ENCODE results near the gene ADAM11.
"Not testable (repeated sequence)": the region's sequence is repeated elsewhere in the genome, so short reads cannot be mapped to it uniquely, and the experiment has no call there.

ADAM11 gene

GRCh38 chr17:44807817-44808155 is 49.0 kb downstream of the ADAM11 start:
- no peak overlapping the region for H3K27ac ChIP-seq (ENCODE audit: low read depth, low read length)
- no peaks in the 10 kb centered on the region for H3K27me3 ChIP-seq (ENCODE audit: low read length)
- no peaks in the 10 kb centered on the region for H3K9me3 ChIP-seq (ENCODE audit: insufficient read depth, low read length)
- 0 out of 2 replicates have a peak, but pooled peaks cover 3% of the 10 kb centered on the region for H3F3A ChIP-seq (ENCODE audit: insufficient read depth)
- no peaks in the 10 kb centered on the region for H3K9me2 ChIP-seq (replicated peaks; ENCODE audit: insufficient read depth, low read length)
- H3K79me2 ChIP-seq (ENCODE audit: insufficient read depth, low read length), result peaks cover 43% of the 10 kb centered on the region
- no peak overlapping the region for H3K4me3 ChIP-seq (ENCODE audit: insufficient read depth, low read length, poor library complexity, severe bottlenecking)
- H3K4me2 ChIP-seq (ENCODE audit: low read depth, low read length, poor library complexity, severe bottlenecking), result no peak overlapping the region
- H4K20me1 ChIP-seq (ENCODE audit: low read depth, low read length), result no peaks in the 10 kb centered on the region; the same call in 1 of the 2 replicates
- TF ChIP-seq CTCF (IDR thresholded peaks at IDR 0.05; ENCODE audit: insufficient read depth, low read length, poor library complexity, severe bottlenecking) (no peak), EZH2phosphoT487 (conservative IDR thresholded peaks at IDR 0.05; ENCODE audit: low read length) (no peak)
- no peak overlapping the region for H3K9ac ChIP-seq (ENCODE audit: low read length)
- H2AFZ ChIP-seq (ENCODE audit: low read depth, low read length, severe bottlenecking), result no peak overlapping the region
- H3K36me3 ChIP-seq (ENCODE audit: low read length), result peaks cover 12% of the 10 kb centered on the region

GRCh38 chr17:44808156-44808555 is 49.4 kb downstream of the ADAM11 start:
- H3K9ac ChIP-seq (ENCODE audit: low read length), result no peak overlapping the region
- no peak overlapping the region for H3K4me3 ChIP-seq (ENCODE audit: insufficient read depth, low read length, poor library complexity, severe bottlenecking)
- no peak overlapping the region for H3K27ac ChIP-seq (ENCODE audit: low read depth, low read length)
- peaks cover 12% of the 10 kb centered on the region for H3K36me3 ChIP-seq (ENCODE audit: low read length)
- H3K27me3 ChIP-seq (ENCODE audit: low read length), result no peaks in the 10 kb centered on the region
- TF ChIP-seq EZH2phosphoT487 (conservative IDR thresholded peaks at IDR 0.05; ENCODE audit: low read length) (no peak), CTCF (IDR thresholded peaks at IDR 0.05; ENCODE audit: insufficient read depth, low read length, poor library complexity, severe bottlenecking) (no peak)
- no peaks in the 10 kb centered on the region; the same call in 1 of the 2 replicates for H4K20me1 ChIP-seq (ENCODE audit: low read depth, low read length)
- H3K9me2 ChIP-seq (replicated peaks; ENCODE audit: insufficient read depth, low read length), result no peaks in the 10 kb centered on the region
- H3K79me2 ChIP-seq (ENCODE audit: insufficient read depth, low read length), result peaks cover 46% of the 10 kb centered on the region
- H3F3A ChIP-seq (ENCODE audit: insufficient read depth), result 0 out of 2 replicates have a peak, but pooled peaks cover 3% of the 10 kb centered on the region
- no peaks in the 10 kb centered on the region for H3K9me3 ChIP-seq (ENCODE audit: insufficient read depth, low read length)
- no peak overlapping the region for H3K4me2 ChIP-seq (ENCODE audit: low read depth, low read length, poor library complexity, severe bottlenecking)
- no peak overlapping the region for H2AFZ ChIP-seq (ENCODE audit: low read depth, low read length, severe bottlenecking)

DNA sequence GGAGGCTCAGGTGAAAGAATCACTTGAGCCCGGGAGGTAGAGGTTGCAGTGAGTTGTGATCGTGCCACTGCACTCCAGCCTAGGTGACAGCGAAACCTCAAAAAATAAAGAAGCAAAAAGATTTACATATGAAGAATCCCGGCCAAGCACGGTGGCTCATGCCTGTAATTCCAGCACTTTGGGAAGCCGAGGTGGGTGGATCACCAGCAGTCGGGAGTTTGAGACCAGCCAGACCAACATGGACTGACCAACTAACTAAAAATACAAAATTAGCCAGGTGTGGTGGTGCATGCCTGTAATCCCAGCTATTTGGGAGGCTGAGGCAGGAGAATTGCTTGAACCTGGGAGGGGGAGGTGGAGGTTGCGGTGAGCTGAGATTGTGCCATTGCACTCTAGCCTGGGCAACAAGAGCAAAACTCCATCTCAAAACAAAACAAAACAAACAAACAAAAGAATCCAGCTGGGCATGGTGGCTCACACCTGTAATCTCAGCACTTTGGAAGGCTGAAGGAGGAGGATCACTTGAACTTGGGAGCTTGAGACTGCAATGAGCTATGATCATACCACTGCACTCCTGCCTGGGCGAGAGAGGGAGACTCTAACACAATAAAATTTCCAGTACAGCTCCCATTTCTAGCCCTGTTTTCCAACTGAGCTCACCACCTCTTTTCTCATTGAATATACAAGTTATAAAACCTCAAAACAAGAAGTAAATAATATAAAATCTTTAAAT is 50.0 kb downstream of the ADAM11 start:
- not testable (repeated sequence) for H3K9me3 ChIP-seq (ENCODE audit: insufficient read depth, low read length); H3K27me3 ChIP-seq (ENCODE audit: low read length); H3K4me3 ChIP-seq (ENCODE audit: insufficient read depth, low read length, poor library complexity, severe bottlenecking); H3K9me2 ChIP-seq (replicated peaks; ENCODE audit: insufficient read depth, low read length); H3K9ac ChIP-seq (ENCODE audit: low read length); H3K27ac ChIP-seq (ENCODE audit: low read depth, low read length); H3F3A ChIP-seq (ENCODE audit: insufficient read depth); H3K36me3 ChIP-seq (ENCODE audit: low read length); H3K4me2 ChIP-seq (ENCODE audit: low read depth, low read length, poor library complexity, severe bottlenecking); H2AFZ ChIP-seq (ENCODE audit: low read depth, low read length, severe bottlenecking); H4K20me1 ChIP-seq (ENCODE audit: low read depth, low read length)
- peaks cover 53% of the 10 kb centered on the region for H3K79me2 ChIP-seq (ENCODE audit: insufficient read depth, low read length)

DNA sequence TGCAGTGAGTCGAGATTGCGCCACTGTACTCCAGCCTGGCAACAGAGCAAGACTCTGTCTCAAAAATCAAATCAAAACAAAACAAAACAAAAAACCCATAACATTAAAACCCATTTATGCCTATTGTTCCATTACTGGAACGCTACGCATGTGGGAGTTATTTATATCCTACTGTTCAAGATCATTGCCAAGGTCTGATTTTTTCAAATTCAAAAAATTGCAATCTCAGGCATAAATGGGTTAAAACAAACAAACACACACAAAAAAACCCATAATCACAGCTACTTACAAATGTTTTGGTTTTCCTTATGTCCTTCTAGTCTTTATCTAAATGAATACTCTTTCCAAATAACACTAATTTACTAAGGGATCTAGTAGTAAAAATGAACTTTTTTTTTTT is 53.5 kb downstream of the ADAM11 start:
- Histone ChIP-seq H3K9me3 (ENCODE audit: insufficient read depth, low read length) (no peaks in the 10 kb centered on the region), H3K9ac (ENCODE audit: low read length) (no peak overlapping the region), H3K79me2 (ENCODE audit: insufficient read depth, low read length) (peaks cover 80% of the 10 kb centered on the region), H3K27ac (ENCODE audit: low read depth, low read length) (no peak overlapping the region), H3K36me3 (ENCODE audit: low read length) (no peaks in the 10 kb centered on the region), H2AFZ (ENCODE audit: low read depth, low read length, severe bottlenecking) (no peak overlapping the region), H3K4me3 (ENCODE audit: insufficient read depth, low read length, poor library complexity, severe bottlenecking) (no peak overlapping the region), H3K27me3 (ENCODE audit: low read length) (no peaks in the 10 kb centered on the region), H3K4me2 (ENCODE audit: low read depth, low read length, poor library complexity, severe bottlenecking) (no peak overlapping the region), H3F3A (ENCODE audit: insufficient read depth) (0 out of 2 replicates have a peak, but pooled peaks cover 3% of the 10 kb centered on the region), H4K20me1 (ENCODE audit: low read depth, low read length) (peaks cover 5% of the 10 kb centered on the region; the same call in 1 of the 2 replicates), H3K9me2 (replicated peaks; ENCODE audit: insufficient read depth, low read length) (no peaks in the 10 kb centered on the region)
- TF ChIP-seq EZH2phosphoT487 (conservative IDR thresholded peaks at IDR 0.05; ENCODE audit: low read length) (no peak), CTCF (IDR thresholded peaks at IDR 0.05; ENCODE audit: insufficient read depth, low read length, poor library complexity, severe bottlenecking) (no peak)

- H2AFZ ChIP-seq (ENCODE audit: low read depth, low read length, severe bottlenecking); H3F3A ChIP-seq (ENCODE audit: insufficient read depth); H3K36me3 ChIP-seq (ENCODE audit: low read length); H3K9me3 ChIP-seq (ENCODE audit: insufficient read depth, low read length); H3K27ac ChIP-seq (ENCODE audit: low read depth, low read length); H3K9me2 ChIP-seq (replicated peaks; ENCODE audit: insufficient read depth, low read length); H3K9ac ChIP-seq (ENCODE audit: low read length); H3K27me3 ChIP-seq (ENCODE audit: low read length); H3K4me2 ChIP-seq (ENCODE audit: low read depth, low read length, poor library complexity, severe bottlenecking); H3K4me3 ChIP-seq (ENCODE audit: insufficient read depth, low read length, poor library complexity, severe bottlenecking): not testable (repeated sequence)
- peaks cover 16% of the 10 kb centered on the region for H4K20me1 ChIP-seq (ENCODE audit: low read depth, low read length)
- H3K79me2 ChIP-seq (ENCODE audit: insufficient read depth, low read length), result peaks cover 90% of the 10 kb centered on the region
These were observed 59.7 kb downstream of the ADAM11 start for GRCh38 chr17:44818508-44818907.
